ENCODE data around the gene ZXDC.

Gene ZXDC

GRCh38 chr3:126435456-126436315 lies 40.0 kb downstream of the ZXDC start:
- no peak for DNase-seq (ENCODE audit: low read depth)

- DNase-seq (ENCODE audit: low read depth) = no peak
These were observed 40.7 kb downstream of the ZXDC start for GRCh38 chr3:126434931-126435411.

- DNase-seq (ENCODE audit: low read depth) = no peak
These were observed 41.5 kb downstream of the ZXDC start for GRCh38 chr3:126434264-126434590.

- no peak for DNase-seq (ENCODE audit: low read depth)
These were observed 42.0 kb downstream of the ZXDC start for GRCh38 chr3:126433496-126434263.

- DNase-seq (ENCODE audit: low read depth) = no peak
These were observed 42.6 kb downstream of the ZXDC start for GRCh38 chr3:126433105-126433430.

GRCh38 chr3:126432361-126433104 lies 43.2 kb downstream of the ZXDC start:
- peak; percentile 17 for DNase-seq (ENCODE audit: low read depth)

GRCh38 chr3:126431103-126431534 lies 44.6 kb downstream of the ZXDC start:
- DNase-seq (ENCODE audit: low read depth) = no peak

- no peak for DNase-seq (ENCODE audit: low read depth)
These were observed 50.9 kb downstream of the ZXDC start for GRCh38 chr3:126424751-126425150.

GRCh38 chr3:126424039-126424717 lies 51.5 kb downstream of the ZXDC start:
- no peak for DNase-seq (ENCODE audit: low read depth)

- DNase-seq (ENCODE audit: low read depth) = no peak
These were observed 52.3 kb downstream of the ZXDC start for GRCh38 chr3:126423191-126424038.

GRCh38 chr3:126422571-126423091 lies 53.1 kb downstream of the ZXDC start:
- DNase-seq (ENCODE audit: low read depth) = no peak

- DNase-seq (ENCODE audit: low read depth) = no peak
These were observed 53.6 kb downstream of the ZXDC start for GRCh38 chr3:126422121-126422520.

GRCh38 chr3:126421573-126422119 lies 54.0 kb downstream of the ZXDC start:
- DNase-seq (ENCODE audit: low read depth) = no peak

- no peak for DNase-seq (ENCODE audit: low read depth)
These were observed 55.6 kb downstream of the ZXDC start for GRCh38 chr3:126419886-126420786.

- DNase-seq (ENCODE audit: low read depth) = no peak
These were observed 56.5 kb downstream of the ZXDC start for GRCh38 chr3:126419151-126419703.

- DNase-seq (ENCODE audit: low read depth) = no peak
These were observed 57.0 kb downstream of the ZXDC start for GRCh38 chr3:126418661-126419131.

GRCh38 chr3:126417981-126418530 lies 57.6 kb downstream of the ZXDC start:
- no peak for DNase-seq (ENCODE audit: low read depth)

- DNase-seq (ENCODE audit: low read depth) = no peak
These were observed 58.2 kb downstream of the ZXDC start for GRCh38 chr3:126417515-126417914.

- DNase-seq (ENCODE audit: low read depth) = no peak
These were observed 58.7 kb downstream of the ZXDC start for GRCh38 chr3:126416943-126417342.

Data from GM04503 (cell line).